Kidney glomerular epithelial cell (primary cell): Measurements from ENCODE around the gene RRBP1.

Experiments used
- DNase-seq: peaks from one replicate; lab custom pipeline; 2025; lab: John Stamatoyannopoulos, UW

RRBP1 gene

GRCh38 chr20:17622086-17622850, 59.8 kb downstream of the RRBP1 start:
- DNase-seq: no peak

GRCh38 chr20:17621229-17621968, 60.6 kb downstream of the RRBP1 start:
- DNase-seq: no peak

DNA sequence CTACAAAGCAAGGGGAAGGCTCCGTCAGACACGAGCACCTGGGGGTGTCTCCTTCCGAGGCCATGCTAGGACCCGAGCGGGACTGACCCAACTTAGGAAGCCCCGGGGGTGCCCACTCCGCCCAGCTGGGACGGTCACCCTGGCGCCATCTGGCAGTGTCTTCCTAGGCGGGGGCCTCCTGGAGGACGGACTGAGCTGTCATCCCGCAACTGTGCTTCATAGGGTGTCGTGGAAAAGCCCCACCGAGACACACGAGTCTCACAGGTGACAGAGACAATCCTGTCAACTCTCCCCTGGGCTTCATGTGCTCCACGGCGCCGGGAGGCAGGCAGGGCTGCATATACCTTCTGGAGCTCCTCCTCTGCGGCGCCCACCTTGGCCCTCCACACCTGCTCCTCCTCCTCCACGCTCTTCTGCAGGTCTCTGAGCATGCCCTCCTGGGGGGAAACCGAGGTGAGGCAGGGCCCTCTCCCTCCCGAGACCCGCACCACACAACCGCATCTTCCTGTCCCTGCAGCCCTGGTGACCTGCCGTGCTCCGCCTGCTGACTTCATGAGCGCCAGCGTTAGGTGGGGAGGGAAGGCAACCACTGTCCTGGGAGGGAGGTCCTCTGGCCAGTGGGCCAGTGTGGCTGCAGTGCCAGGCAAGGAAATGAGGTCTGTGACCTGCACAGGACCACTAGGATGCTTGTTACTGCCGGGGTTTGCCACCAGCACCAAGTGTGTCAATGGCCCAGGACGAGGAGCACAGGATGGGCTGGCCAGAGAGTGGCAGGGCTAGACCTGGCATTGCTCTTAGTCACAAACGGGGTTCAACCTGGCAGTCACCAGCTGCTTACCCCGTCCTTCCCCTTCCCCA, 61.4 kb downstream of the RRBP1 start:
- DNase-seq: no peak

DNA sequence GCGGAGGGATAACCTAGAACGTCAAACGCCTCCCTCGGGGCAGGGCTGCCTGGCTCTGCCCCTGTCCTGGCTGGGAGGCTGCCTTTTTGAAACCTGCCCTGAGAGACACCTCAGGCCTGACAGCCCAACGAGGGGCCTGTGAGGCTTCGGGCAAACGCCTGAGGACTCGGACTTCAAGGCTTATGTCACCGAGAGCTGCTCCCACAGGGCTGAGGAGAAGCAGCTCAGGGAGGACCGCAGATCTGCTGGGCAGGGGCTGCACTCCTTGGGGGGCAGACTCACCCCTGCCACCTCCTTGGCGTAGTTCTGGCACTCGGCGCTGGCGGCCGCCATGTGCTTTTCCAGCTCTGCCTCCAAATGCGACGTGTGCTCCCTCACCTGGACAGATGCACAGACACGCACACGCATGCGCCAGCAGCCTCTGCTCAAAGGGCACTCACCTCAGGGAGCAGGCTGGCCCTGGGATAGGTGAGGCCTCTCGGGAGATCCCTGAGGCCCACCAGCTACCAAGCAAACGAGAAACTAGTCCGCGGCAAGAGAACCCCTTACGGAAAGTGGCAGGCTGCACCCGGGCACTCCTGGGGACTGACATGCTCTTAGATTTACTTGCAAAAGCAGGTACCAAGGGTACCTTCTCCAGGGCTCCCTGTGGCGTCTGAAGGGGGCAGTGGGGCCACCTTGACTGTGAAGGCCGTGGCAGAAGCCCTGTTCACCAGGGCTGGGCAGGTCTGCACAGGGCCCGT, 62.5 kb downstream of the RRBP1 start:
- no peak for DNase-seq

GRCh38 chr20:17618673-17619013, 63.4 kb downstream of the RRBP1 start:
- no peak for DNase-seq

- DNase-seq: no peak
Measured at GRCh38 chr20:17617868-17618672, 64.0 kb downstream of the RRBP1 start.

DNA sequence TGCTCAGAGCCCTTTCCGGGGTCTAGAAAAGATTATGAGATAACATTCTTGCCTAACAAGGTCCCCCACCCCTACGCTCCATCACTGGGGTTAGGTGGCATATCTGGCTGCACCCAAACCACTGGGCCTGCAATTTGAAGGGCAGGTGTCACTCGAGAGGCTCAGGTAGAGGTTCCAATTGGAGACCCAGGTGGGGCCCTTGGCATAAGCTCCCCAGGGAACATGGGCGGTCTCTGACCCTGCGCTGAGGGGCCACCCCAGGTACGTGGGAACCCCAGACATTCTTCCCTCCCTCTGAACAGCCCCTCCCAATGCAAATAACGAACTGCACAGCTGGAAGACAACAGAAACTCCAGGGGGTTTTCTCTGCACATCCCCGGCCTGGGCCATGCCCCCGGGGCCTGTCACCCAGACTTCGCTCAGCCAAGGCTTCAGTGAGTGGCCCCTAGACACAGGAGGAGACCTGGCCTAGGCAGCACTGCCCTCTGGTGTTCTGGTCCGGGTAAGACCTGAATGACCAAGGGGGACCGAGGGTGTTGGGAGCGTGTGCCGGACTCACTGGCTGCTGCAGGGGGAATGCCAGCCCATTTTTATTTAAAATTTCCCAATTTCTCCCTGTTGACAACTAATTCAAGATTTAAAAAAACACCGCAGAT, 64.7 kb downstream of the RRBP1 start:
- no peak for DNase-seq

DNA sequence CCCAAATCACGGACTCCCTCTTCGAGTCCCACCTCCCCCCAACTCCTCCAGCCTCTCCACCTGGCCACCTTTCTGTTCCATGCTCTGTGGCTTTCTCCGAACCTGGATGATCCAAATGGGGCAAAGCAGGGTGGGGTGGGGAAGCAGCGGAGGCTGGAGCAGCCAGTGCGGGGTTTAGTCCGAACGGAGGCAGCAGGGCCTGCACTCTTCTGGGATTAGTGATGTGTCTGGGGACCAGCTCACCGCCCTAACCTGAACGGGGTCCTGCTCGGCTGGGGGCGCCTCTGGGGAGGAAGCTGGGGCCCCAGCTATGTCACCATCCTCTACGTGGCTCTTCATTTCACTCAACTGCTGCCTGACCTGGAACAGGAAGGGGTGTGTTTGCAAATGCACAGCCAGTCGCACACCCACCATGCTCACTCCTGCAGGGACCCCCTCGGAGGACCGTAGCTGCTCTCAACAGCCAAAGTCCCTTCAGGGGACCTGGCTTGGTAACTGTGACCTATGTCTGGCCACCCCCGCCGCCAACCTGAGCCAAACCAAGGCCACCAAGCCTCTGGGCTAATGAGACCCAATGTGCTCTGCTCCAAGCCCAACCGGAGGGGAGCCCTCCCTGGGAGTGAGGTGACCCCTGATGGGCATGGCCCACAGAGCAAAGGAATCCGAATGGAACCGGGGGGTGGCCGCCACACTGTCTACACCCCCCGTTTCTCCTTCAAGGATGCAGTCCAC, 65.4 kb downstream of the RRBP1 start:
- no peak for DNase-seq

DNA sequence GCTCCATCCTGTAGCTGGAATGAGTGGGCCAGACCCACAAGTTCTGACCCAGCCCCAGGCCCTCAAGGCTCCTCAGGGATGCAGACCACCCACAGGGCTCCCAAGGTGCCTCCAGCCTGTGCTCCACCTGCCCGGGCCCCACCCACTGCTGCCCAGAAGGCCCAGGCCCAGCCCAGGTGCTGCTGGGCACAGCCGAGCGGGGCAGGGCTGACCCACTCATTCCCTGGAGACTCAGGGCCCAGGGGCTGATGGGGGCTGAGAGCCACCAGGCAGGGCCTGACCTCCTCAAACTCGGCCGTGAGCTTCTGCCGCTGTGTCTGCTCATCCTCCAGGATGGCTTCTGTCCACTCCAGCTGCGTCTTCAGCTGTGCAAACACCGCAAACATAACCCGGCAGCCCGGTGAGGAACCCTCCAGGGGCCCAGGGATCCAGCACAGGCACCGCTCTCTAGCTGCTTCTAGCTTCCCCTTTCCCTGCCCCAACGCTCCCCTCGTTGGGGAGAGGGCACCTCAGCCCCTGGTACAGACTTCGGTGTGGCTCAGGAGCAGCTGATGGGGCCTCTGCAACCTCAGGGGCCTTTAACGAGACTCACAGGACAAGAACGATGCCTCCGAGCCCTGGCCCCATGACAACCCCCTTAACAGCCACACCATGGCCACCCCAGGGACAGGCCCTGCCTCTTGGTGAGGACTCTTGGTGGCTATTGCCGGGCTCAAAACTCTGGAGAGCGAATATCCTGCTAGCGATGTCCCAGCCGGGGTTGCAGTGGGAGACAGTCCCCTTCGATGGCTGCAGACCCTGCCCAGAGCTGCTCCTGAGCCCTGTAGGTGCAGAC, 66.2 kb downstream of the RRBP1 start:
- DNase-seq: no peak

DNA sequence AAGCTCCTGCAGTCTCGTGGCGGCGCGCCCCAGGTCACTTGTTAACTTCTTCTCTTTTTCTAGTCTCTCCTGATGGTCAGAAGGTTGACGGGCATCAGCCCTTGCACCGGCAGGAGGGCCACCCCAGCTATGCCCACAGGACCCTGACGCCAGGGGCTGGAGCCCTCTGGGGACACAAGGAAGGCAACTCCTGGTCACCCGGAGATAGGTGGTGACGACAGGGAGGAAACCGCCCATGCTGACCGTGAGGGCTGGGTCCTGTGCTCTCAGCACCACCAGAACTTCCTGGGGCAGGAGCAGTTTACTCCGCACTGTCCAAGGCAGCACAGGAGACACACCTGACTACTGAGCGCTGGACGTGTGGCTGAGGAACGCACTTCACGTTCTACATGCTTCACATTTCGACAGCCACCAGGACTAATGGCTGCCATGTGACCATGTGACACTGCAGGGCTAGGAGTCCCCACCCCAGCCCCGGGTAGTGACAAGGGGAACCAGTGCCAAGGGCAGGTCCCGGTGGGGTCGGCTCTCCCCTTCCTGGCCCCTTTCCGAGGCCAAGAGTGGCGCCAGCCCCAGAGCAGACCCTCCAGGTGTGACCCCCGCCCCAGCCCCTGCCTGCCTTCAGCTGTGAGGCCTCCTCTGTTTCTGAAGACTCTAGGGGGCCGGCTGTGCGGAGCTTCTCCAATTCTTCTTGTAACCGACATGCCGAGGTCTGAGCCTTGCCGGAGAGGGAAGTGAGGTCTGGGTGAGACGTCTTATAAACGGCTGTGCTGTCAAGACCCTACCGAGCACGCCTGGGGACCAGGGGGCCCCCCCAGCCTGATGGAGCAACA, 67.0 kb downstream of the RRBP1 start:
- no peak for DNase-seq

DNA sequence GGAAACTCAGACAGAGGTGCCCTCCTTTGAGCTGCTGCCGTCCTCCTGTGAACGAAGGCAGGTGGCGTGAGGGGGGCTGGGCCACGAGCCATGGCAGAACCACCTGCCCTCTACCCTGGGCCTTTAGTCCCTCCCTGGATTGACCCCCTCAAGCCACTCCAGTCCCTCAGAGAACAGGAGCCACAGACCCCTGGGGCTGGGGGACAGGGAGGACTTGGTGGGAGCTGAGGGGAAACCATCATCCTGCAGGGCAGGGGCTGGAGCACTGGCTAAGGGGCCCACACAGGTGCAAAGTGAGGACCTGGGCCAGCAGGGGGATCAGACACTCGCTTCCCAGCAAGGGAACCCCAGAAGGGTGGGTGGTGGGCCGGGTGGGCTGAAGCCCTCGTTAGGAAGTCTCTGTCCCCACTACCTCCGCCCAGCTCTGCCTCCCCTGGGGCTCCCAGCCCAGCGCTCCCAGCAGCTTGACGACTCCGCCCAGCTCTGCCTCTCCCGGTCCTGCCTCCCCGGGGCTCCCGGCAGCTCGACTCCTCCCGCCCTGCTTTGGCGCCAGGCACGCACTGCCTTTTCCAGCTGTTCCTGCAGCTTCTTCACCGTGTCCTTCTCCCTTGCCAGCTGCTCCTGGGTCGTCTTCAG, 67.7 kb downstream of the RRBP1 start:
- DNase-seq: no peak

DNA sequence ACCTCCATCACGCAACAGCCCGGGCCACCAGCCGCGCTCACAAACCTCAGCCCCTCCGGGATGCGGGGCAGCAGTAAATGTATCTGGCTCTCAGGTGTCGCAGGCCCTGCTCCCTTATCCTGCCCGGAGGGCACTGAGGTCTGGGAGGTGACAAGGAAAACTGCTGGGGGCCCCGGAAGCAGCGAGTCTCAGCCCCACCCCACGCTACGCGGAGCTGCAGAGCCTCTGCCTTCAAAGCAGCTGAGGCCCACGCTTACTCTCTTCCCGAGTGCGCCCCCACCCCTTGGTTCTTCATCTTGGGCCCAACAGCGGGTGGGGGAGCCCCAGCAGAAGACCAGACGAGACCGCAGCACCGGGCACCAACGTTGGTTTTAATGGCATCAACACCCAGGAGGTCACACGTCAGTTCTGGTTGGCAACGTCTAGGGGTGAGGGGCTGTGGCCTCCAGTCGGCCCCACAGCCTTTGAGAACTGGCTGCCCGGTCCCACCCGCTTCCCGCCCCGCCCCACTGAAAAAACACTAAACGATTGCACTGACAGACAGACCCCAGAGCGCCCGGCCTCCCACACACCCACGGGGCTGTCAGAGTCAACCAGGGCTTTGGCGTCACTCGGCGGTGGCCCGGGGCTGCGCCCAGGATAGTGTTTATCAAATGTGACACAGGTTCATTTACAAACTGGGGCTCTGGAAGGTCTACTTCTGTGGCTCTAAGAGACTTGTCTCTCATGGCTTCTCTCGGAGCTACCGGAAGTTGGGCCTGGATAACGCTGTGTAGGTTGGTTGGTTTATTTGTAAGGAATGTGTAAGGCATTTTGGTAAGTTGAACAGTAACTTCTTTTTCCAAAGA, 68.5 kb downstream of the RRBP1 start:
- no peak for DNase-seq

- DNase-seq: no peak
Measured at GRCh38 chr20:17612992-17613327, 69.1 kb downstream of the RRBP1 start.

DNA sequence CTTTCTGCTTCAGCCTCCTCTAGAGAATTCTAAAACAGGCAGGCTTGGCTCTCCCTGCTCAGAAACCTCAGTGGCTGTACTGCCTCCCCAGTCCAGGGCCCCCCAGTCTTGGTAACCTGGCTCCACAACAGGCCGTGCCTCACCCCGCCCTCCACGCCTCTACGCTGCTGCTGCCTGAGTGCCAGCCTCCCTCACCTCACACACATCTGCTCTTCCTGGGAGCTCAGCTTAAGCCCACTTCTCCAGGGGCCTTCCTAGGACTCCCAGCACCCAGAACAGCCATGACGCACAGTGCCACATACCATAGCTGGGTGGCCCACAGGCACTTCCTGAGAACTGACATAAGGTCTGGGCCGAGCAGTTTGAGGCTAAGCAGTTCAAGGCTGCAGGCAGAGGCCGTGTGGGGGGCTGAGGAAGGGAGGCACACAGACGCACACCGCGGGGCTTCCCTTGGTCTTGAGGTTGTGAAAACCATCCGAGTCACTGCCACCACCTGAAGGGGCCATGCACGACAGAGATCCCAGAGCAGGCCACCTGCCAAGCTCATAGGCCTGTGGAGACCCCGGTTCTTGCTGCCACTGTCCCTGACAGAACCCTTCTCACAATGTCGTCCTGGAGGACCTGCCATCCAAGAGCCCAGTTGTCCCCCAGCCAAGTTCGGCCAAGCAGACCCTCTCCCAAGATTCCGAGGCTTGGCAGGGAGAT, 69.6 kb downstream of the RRBP1 start:
- DNase-seq: no peak

DNA sequence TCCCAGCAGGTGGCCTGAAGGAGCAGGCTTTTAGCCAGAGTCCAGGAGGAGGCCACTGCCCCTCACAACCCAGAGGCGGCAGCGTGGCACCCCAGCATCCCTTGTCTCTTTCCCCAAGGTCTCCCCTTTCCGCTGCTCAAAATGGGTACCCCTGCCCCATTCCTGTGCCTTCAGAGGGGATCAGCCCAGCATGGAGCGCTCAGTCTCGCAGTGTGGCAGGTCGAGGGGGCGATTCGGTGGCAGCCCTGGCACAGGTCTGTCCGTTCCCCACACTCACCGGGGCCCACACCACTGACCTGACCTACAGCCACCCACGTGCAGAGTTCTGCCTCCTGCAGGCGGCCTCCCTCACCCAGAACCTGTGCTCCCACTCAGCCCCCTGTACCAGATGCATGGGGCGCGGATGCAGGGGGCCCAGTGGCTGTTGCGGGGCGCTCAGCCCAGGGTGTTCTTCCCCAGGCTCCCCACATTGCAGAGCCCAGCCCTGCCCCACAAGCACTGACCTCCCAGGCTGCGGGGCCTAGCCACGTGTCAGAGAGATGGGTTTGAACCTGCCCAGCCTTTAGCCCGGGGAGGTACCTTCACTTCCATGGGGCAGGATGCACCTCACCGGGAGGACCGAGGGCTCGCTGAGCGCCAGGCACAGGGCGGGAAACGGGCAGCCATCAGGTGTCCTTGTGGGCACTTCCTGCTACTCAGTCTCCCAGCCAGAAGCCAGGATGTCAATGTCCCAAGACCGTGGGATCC, 70.3 kb downstream of the RRBP1 start:
- no peak for DNase-seq

- DNase-seq: peak; percentile 14
Measured at GRCh38 chr20:17611290-17611539, 70.8 kb downstream of the RRBP1 start.
